GDM1 (cell line): ENCODE measurements around the gene OR9Q1.

Source experiments
- DNase-seq: peaks from one replicate; lab custom pipeline; 2025; lab: John Stamatoyannopoulos, UW

The OR9Q1 gene

DNA sequence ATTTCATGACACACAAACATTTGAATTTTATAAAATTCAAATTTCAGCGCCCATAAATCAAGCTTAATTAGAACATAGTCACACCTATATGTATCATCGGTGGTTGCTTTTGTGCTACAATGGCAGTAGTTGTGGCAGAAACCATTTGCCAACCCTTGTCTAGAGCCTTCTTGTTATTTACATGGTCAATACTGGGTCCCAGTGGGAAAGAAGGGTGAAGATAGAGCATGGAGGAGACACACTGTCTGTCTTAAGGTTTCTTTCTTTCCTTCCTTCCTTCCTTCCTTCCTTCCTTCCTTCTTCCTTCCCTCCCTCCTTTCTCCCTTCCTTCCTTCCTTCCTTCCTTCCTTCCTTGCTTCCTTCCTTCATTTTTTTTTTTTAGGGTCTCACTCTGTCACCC lies 10.8 kb downstream of the OR9Q1 start:
- DNase-seq = no peak

GRCh38 chr11:58039589-58039988 lies 15.9 kb downstream of the OR9Q1 start:
- DNase-seq = no peak

DNA sequence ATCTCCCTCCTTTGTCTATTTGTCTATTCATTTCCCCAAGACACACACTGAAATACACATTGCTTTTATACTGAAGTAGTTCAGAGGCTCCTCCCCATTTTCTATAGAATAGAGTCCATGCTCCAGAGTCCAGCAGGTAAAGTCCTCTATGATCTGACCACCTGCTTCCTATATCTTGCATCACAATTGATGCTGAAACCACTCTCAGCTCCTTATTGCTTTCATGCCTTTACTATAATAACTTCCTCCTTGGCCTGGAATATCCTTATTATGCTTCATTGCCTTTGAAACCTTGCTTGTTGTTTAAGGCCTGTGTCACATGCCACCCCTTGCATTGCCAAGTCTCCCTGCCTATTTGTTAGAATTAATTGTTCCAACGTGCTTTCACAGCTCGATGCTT lies 19.7 kb downstream of the OR9Q1 start:
- DNase-seq = no peak

- no peak for DNase-seq
Measured at GRCh38 chr11:58046231-58046630, 22.6 kb downstream of the OR9Q1 start.

DNA sequence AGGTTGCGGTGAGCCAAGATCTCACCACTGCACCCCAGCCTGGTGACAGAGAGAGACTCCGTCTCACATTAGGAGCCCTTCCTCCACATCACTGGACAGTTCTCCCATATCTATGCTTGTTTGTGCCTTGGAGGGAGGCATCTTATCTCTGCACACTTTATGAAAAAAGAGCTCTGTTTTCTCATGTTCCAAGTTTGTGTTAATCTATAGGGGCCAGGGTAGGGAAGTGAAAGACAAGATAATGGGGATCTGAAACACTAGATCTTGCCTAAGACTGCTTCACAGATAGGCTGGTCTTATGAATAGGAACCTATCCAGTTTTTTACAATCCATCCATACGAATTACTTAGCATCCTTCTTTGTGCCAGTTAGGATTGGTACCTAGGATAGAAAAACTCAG lies 24.1 kb downstream of the OR9Q1 start:
- DNase-seq = no peak

DNA sequence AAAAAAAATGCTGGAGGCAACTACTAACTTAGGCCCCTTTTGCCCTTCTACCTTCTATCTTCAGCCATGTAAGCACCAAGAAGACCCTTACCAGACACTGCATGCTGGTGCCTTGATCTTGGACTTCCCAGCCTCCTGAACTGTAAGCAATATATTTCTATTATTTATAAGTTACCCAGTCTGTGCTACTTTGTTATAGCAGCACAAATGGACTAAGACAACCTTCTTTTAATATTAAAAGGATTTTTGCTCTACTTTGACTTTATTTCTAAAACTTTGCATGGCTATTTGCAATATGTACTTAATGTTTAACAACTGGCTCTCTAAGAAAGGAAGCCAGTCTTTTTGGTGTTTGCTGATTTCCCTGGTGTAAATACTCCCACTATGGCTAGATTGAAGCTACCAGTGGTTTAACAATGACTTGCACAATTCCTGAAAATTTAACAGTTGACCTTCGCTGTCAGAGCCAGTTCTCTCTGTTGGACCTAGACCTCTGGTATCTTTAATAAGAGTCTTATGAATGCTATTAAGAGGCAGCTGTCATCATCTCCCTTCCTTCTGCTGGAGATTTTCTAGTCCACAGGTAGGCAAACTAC lies 32.2 kb downstream of the OR9Q1 start:
- DNase-seq = no peak

DNA sequence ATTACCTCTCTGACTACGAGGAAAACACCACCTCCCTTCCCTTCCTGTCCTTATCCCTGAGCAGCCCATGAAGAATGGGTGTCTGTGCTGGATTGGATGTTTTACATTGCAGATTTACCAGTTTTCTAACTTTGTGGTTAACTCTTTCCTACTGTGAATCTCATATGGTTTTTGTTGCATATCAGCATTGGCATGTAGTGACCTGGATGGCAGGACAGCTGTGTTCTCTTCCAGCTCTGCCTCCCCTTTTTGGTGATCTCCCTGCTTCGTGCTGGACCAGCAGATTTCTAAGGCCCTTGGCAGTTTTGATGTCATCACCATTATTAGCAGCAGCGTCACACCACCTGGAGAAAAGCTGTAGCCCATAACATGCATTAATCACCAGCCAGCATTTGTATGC lies 33.8 kb downstream of the OR9Q1 start:
- DNase-seq = no peak

GRCh38 chr11:58058276-58059006 lies 34.8 kb downstream of the OR9Q1 start:
- DNase-seq = no peak

DNA sequence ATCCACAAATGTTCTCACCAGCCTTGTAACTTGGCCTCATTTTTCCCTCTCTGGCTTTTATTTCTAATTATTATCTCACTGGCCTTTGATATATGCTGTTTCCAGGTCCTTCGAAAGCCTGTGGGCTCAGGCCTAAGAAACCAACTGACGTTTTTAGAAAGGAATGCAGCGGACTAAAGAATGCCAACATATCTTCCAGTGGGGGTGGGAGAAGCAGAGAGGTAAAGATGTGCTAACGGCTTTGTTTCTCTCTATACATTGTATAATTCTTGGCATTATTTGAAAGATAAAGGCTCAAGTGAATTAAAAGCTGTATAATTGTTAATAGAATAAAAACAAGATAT lies 35.3 kb downstream of the OR9Q1 start:
- DNase-seq = no peak

DNA sequence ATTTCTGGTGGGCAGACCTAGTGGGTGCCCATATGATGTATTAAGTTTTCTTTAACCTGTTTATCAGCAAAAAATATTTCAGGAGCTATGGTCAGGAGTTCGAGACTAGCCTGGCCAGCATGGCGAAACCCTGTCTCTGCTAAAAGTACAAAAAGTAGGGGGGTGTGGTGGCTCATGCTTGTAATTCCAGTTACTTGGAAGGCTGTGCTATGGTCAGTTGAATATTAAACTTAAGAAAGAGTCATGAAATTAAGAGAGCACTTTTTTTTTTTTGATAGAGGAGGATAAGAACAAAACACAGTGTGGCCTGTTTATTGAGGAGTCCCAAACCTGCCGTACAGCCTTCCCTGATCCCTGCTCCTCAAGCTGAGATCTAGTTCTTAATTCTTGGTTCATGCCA lies 36.9 kb downstream of the OR9Q1 start:
- DNase-seq = no peak

- DNase-seq = no peak
Measured at GRCh38 chr11:58060939-58061672, 37.4 kb downstream of the OR9Q1 start.

DNA sequence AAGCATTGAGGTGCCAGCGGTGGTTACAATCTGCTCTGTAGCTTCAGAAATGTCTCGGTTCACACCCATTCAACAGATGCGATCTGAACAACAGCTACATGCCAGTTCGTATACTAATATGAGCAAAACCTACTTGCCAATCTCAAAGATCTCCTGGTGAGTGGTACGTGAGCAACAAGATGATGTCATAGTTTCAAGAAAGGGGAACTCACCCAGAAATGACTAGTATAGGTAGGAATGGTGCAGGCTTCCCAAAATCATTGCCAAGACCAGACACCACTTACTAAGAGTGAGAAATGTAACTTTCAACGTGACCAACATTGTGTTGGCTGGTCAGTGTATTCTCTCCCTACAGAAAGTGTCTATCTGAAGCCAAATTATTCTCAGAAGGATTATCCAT lies 38.1 kb downstream of the OR9Q1 start:
- DNase-seq = no peak

DNA sequence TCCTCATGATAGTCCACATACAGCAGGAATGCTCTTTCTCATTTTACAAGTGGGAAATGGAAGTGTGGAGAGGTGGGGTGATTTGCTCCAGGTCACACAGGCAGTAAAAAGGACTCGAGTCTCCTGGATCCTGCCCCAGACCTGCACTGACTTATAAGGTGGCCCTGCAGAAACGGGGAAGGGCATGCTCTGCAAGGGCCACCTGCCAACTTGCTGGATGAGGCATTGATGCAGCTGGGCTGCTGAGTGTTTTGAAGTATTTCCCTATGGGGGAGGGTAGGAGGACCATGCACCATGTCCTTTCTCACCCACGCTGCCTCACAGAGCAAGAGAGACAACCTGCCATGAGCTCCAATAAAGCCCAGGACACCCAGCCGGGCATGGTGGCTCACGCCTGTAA lies 44.0 kb downstream of the OR9Q1 start:
- DNase-seq = no peak

GRCh38 chr11:58068655-58069054 lies 45.0 kb downstream of the OR9Q1 start:
- DNase-seq = no peak

DNA sequence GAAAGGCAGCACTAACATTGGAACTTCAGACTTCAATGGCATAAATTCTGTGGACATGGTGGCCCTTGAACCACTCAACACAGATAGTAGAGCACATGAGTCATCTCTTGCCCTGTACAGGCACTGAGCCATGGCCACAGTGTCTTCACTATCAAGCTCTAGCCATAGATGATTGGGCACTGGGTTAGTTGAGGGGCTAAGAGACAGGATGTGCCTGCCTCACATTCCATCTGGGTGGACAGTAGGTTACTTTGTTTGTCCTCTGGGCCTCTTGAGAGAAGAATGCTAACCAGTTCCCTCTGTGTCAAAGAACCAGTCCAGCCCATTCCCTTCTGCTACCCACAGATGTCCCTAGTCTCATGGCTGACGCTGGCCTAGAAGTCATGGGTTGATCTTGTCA lies 46.9 kb downstream of the OR9Q1 start:
- DNase-seq = no peak

- DNase-seq = no peak
Measured at GRCh38 chr11:58075781-58076180, 52.1 kb downstream of the OR9Q1 start.

DNA sequence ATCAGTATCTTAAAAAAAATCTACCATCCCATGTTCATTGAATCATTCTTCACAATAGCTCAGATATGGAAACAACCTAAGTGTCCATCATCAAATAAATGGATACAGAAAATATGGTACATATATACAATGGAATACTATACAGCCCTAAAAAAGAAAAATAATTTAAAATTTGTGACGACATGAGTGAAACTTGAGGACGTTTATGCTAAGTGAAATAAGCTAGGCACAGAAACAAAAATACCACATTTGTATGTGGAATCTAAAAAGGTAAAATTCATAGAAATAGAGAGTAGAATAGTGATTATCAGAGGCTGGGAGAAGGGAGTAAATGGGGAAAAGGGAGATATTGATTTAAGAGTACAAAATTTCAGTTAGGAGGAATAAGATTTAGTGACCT lies 62.8 kb downstream of the OR9Q1 start:
- no peak for DNase-seq

GRCh38 chr11:58097437-58097836 lies 73.8 kb downstream of the OR9Q1 start:
- no peak for DNase-seq

DNA sequence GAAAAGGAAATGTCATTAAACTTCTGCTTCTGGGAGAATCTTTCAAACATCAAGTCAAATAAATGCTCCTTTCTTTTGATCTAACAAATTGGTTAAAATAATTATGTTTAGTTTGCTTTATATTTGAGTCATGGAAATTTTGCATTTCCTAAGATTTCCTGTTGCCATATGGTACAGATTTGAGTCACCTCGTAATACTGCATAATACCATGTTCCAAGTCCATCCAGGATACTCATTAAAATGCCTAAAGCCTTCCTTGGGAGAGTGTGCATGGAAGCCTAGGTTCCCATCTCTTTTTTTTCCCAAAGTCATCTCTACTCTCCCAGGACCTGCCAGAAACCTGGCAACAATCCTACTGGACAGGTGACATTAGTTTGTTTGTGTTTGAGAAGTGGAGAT lies 97.4 kb downstream of the OR9Q1 start:
- DNase-seq = no peak

GRCh38 chr11:58125469-58125868 lies 101.8 kb downstream of the OR9Q1 start, which contains the start of gene OR9I1:
TSS of gene OR9I1 (minus strand) at chr11:58125530. CDS start at chr11:58119444, 6,086 bp downstream.
- no peak for DNase-seq

DNA sequence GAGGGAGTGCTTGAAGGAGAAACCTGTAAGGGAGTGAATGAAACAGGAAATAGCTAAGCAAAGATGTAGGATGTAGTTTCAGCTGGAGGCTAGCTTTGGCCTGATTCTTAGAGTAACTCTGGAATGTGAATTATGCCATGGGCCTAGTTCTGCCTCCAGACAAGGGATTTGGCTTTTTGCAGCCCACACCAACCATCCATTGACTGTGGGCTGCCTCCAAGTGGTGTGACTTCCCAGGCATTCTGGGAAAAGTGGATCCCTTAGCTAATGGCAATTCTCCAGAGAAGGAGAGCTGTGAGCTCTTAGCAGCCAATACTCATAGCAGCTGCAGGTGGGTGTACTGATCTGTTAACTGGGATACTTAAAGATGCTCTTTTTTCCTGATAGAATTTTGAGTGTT lies 103.7 kb downstream of the OR9Q1 start:
- no peak for DNase-seq

DNA sequence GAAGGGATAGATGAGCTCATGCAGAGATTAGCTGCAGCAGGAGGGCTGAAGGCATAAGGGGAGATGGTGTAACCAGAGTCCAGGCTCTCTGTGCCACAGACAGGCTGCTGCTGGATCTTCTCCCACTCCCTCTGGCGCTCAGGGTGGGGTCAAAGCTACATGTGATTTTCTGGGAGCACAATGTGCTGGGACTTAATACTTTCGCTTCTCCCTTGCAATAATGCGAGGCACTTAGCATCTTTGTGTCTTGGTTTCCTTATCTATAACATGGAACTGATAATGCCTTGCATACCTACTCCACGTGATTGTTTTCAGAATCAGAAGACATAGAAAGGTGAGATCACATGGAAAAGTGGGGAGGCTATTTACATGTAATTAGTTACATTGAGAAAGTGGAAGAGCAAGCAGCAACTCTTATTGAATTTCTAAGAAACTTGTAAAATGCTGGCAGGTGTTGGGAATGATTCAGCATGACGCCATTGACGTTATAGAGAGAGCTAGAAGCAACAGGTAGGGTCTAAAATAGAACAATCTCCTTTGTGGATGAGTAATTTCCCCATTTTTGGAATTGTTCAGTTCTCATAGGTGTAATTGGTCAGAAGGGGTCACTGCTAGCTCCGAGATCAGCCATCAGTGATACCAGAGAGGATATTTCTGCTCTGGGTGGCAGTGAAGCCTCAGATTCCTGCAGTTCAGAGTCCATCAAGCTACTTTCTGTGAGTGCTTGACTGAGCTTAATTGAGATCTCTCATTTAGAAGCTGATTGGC lies 109.8 kb downstream of the OR9Q1 start:
- no peak for DNase-seq

GRCh38 chr11:58134151-58134550 lies 110.5 kb downstream of the OR9Q1 start:
- DNase-seq = no peak
